Panc1 (cell line): ENCODE results near the gene CACNA1G. TPM values are rescaled to one million over a fixed set of nuclear protein-coding genes. Genes with fewer than 3 reads are reported as not detected.
A peak's percentile ranks its signal among the peaks of the same experiment; 100 is the strongest.

Experiments used
- ATAC-seq: fragments of 200-7000 bp; cut with Tn5 transposase; 2 replicates; pipeline ENCODE4 v1.9.1; 2020; ENCODE audit warnings: mild to moderate bottlenecking, moderate library complexity
- BruUV-seq: library from RNA; stranded (reverse); fragments of 400-500 nt; replicated peaks from 2 replicates; lab custom pipeline; 2021; lab: Mats Ljungman, UMichigan
- CTCF ChIA-PET: fragments of 300-600 bp; sonication (Branson Sonifier 250); formaldehyde crosslinking; loops from one replicate; lab custom pipeline; 2022; ENCODE audit warnings: antibody characterized with exemption; lab: Charles Lee
- POLR2A ChIA-PET: fragments of 300-600 bp; sonication (Branson Sonifier 250); formaldehyde crosslinking; loops from one replicate; lab custom pipeline; 2022; ENCODE audit warnings: antibody characterized with exemption; lab: Charles Lee
- DNase-seq: peaks from one replicate; pipeline ENCODE4 v3.0.0-alpha.2; 2010; ENCODE audit warnings: low read depth, low spot score
- H3K27ac ChIP-seq: 2 replicates; pipeline ENCODE4 v1.5.1; 2011; ENCODE audit warnings: mild to moderate bottlenecking, low read length, inconsistent platforms
- H3K27me3 ChIP-seq: fragments of 200-500 bp; sonication (Bioruptor generic); 2 replicates; pipeline ENCODE4 v1.6.0; 2014; ENCODE audit warnings: low read length, inconsistent platforms; ENCODE audit not compliant: control insufficient read depth, insufficient read depth
- H3K36me3 ChIP-seq: fragments of 200-500 bp; sonication (Bioruptor generic); 2 replicates; pipeline ENCODE4 v1.5.1; 2014; ENCODE audit warnings: inconsistent platforms, mild to moderate bottlenecking, low read length, moderate library complexity; ENCODE audit not compliant: control insufficient read depth, insufficient read depth
- H3K4me1 ChIP-seq: 2 replicates; pipeline ENCODE4 v1.5.1; 2011; ENCODE audit warnings: inconsistent platforms, mild to moderate bottlenecking, low read length, moderate library complexity; ENCODE audit not compliant: control insufficient read depth, insufficient read depth
- H3K4me3 ChIP-seq, 2 experiments: 2 replicates each; pipeline ENCODE4 v1.5.1; 2011 to 2012; ENCODE audit warnings: low read depth in 2 of 2, low read length in 2 of 2, mild to moderate bottlenecking in 2 of 2, inconsistent platforms in 1 of 2, moderate library complexity in 1 of 2
- H3K9me3 ChIP-seq: fragments of 200-500 bp; sonication (Bioruptor generic); 2 replicates; pipeline ENCODE4 v1.5.1; 2014; ENCODE audit warnings: low read depth, mild to moderate bottlenecking, inconsistent platforms, low read length, moderate library complexity; ENCODE audit not compliant: control insufficient read depth, insufficient read depth
- CTCF ChIP-seq: fragments of 450-650 bp; IDR thresholded peaks from 2 replicates; pipeline ENCODE4 v1.5.1; 2017; ENCODE audit warnings: mild to moderate bottlenecking
- POLR2AphosphoS5 ChIP-seq: IDR thresholded peaks from 2 replicates; pipeline ENCODE4 v1.6.1; 2012; ENCODE audit warnings: mild to moderate bottlenecking, low read depth, low read length, moderate library complexity
- REST ChIP-seq, 2 experiments: IDR thresholded peaks; 2 replicates each; pipeline ENCODE4 v1.6.1; 2011 to 2012; ENCODE audit warnings: low read depth in 2 of 2, control low read depth in 1 of 2, low read length in 1 of 2, mild to moderate bottlenecking in 1 of 2, moderate library complexity in 1 of 2; ENCODE audit not compliant: insufficient read depth in 1 of 2
- SIN3A ChIP-seq: IDR thresholded peaks from 2 replicates; pipeline ENCODE4 v1.6.1; 2012; ENCODE audit warnings: low read depth, mild to moderate bottlenecking, low read length, moderate library complexity, borderline replicate concordance; ENCODE audit not compliant: insufficient read depth
- TCF7L2 ChIP-seq: IDR thresholded peaks from 2 replicates; pipeline ENCODE4 v1.6.1; 2011; ENCODE audit warnings: mild to moderate bottlenecking, low read depth, low read length, inconsistent platforms
- in situ Hi-C: cut with HindIII; loops from 2 replicates; pipeline ENCODE4 v1.10.0; 2016; ENCODE audit warnings: low sequenced_read_pairs, low pct_unique_long_range_greater_than_20kb
- intact Hi-C: fragments of 100-400 bp; cut with micrococcal nuclease; formaldehyde crosslinking; loops from one replicate; pipeline ENCODE4 v1.10.0; 2022; ENCODE audit not compliant: unreplicated experiment
- total RNA-seq: library from RNA; stranded (reverse); gene quantifications from one replicate; pipeline ENCODE4 v1.2.1, GENCODE V29; 2021; ENCODE audit not compliant: unreplicated experiment

The CACNA1G gene
- total RNA-seq, 1 experiment from 2014 or later: 10.0 TPM

GRCh38 chr17:50602836-50603235, 42.3 kb downstream of the CACNA1G start:
- intact Hi-C loops: no loop called here
- Histone ChIP-seq H3K9me3 (no peaks in the 10 kb centered on the region), H3K4me3 (no peak overlapping the region), H3K4me1 (peaks cover 9% of the 10 kb centered on the region; the same call in 1 of the 2 replicates), H3K36me3 (no peaks in the 10 kb centered on the region), H3K27me3 (no peaks in the 10 kb centered on the region), H3K27ac (no peak overlapping the region)
- CTCF ChIA-PET: no interaction called here
- no peak for TF ChIP-seq CTCF
- TF ChIP-seq SIN3A: no peak
- no peak for TF ChIP-seq REST (IDR thresholded peaks at IDR 0.05; ENCODE audit: insufficient read depth in 1 of 2, low read depth in 2 of 2, low read length in 1 of 2)
- TF ChIP-seq TCF7L2: no peak
- no peak for TF ChIP-seq POLR2AphosphoS5
- no TSS peak for BruUV-seq
- DNase-seq: no peak
- ATAC-seq: no peak
- in situ Hi-C loops: no loop called here
- POLR2A ChIA-PET: interaction anchor here (0.7 kb wide), 1 partner anchor 374 kb away, joined by 4 read pairs; no protein-coding TSS in a partner anchor

- TF ChIP-seq POLR2AphosphoS5: no peak
- no peak for TF ChIP-seq TCF7L2
- TF ChIP-seq SIN3A: no peak
- TF ChIP-seq REST (IDR thresholded peaks at IDR 0.05; ENCODE audit: insufficient read depth in 1 of 2, low read depth in 2 of 2, low read length in 1 of 2): no peak
- TF ChIP-seq CTCF: no peak
- no peaks in the 10 kb centered on the region for H3K36me3 ChIP-seq
- ChIA-PET CTCF (no interaction called here), POLR2A (interaction anchor here (0.7 kb wide), 1 partner anchor 375 kb away, joined by 4 read pairs; no protein-coding TSS in a partner anchor)
- DNase-seq (no peak), ATAC-seq (peak; percentile 52; the same call in 1 of the 2 replicates)
- intact Hi-C loops: no loop called here
- no peak overlapping the region for H3K4me3 ChIP-seq
- in situ Hi-C loops: no loop called here
- H3K9me3 ChIP-seq: no peaks in the 10 kb centered on the region
- no peak overlapping the region for H3K27ac ChIP-seq
- no TSS peak for BruUV-seq
- no peaks in the 10 kb centered on the region for H3K27me3 ChIP-seq
- H3K4me1 ChIP-seq: peaks cover 9% of the 10 kb centered on the region; the same call in 1 of the 2 replicates
Measured at GRCh38 chr17:50603340-50603739, 42.8 kb downstream of the CACNA1G start.
